ENCODE results near the gene PDZRN3. TPM values are rescaled to one million over a fixed set of nuclear protein-coding genes. Genes with fewer than 3 reads are reported as not detected.

Gene PDZRN3
- total and polyA plus RNA-seq, 3 donors from 2014 or later: 15.8 to 30.8 (median 23.1) TPM

DNA sequence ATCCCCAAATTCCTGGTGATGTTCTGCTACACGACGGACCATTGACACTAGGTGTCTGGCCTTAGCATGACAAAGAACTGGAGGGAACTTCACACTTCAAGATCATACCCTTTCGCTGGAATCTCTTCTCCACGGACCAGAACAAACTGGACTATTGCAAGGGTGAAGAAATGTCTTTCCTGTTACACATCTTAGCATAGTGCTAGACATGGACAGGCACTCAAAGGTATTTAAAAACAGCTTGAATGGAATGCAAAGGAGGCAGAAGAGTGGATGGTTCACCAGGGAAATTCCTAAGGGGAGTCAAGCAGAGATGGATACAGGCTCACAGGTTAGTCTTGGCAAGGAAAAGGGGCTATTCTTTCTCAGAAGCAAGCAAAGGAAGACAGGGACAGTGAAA lies 33.5 kb upstream of the PDZRN3 start:
- intact Hi-C loops (cut with DNase I; ENCODE audit: low total_unique reads): no loop called here
- no peaks in the 10 kb centered on the region for H3K36me3 ChIP-seq (ENCODE audit: low read depth, missing control alignments)
- H3K27me3 ChIP-seq: no peaks in the 10 kb centered on the region
- H3K27ac ChIP-seq: no peak overlapping the region
- 81 to 86% methylated on average over 4 of the region's 4 CpGs for WGBS, 2 donors
- DNase-seq: no peak
- no peaks in the 10 kb centered on the region for H3K4me1 ChIP-seq
- no peak for TF ChIP-seq POLR2A (IDR thresholded peaks at IDR 0.05)
- TF ChIP-seq, protein P1, sequence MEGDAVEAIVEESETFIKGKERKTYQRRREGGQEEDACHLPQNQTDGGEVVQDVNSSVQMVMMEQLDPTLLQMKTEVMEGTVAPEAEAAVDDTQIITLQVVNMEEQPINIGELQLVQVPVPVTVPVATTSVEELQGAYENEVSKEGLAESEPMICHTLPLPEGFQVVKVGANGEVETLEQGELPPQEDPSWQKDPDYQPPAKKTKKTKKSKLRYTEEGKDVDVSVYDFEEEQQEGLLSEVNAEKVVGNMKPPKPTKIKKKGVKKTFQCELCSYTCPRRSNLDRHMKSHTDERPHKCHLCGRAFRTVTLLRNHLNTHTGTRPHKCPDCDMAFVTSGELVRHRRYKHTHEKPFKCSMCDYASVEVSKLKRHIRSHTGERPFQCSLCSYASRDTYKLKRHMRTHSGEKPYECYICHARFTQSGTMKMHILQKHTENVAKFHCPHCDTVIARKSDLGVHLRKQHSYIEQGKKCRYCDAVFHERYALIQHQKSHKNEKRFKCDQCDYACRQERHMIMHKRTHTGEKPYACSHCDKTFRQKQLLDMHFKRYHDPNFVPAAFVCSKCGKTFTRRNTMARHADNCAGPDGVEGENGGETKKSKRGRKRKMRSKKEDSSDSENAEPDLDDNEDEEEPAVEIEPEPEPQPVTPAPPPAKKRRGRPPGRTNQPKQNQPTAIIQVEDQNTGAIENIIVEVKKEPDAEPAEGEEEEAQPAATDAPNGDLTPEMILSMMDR (IDR thresholded peaks at IDR 0.05): no peak
- H3K4me3 ChIP-seq: no peak overlapping the region
- H3K9me3 ChIP-seq: no peaks in the 10 kb centered on the region

DNA sequence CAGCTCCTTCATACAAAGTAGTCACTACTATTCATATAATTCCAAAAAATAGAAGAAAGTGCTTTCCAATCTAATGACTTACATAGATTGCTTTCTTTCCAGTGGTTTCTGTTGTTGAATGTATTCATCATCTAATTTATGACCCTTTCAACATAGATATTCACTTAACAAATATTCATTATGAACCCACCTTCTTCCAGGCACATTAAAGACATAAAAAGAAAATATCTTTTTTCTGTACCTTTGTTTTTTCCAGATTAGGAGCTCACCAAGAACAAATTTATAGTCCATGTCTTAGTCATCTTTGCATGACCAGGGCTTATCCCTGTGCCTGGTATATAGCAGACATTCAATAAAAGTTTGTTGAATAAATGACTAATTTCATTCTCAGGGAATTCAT lies 32.4 kb upstream of the PDZRN3 start:
- H3K27me3 ChIP-seq: no peaks in the 10 kb centered on the region
- H3K4me1 ChIP-seq: no peaks in the 10 kb centered on the region
- no peaks in the 10 kb centered on the region for H3K36me3 ChIP-seq (ENCODE audit: low read depth, missing control alignments)
- intact Hi-C loops (cut with DNase I; ENCODE audit: low total_unique reads): no loop called here
- TF ChIP-seq, protein P1 (IDR thresholded peaks at IDR 0.05): no peak
- H3K4me3 ChIP-seq: no peak overlapping the region
- no peak overlapping the region for H3K27ac ChIP-seq
- DNase-seq: no peak
- no peaks in the 10 kb centered on the region for H3K9me3 ChIP-seq

DNA sequence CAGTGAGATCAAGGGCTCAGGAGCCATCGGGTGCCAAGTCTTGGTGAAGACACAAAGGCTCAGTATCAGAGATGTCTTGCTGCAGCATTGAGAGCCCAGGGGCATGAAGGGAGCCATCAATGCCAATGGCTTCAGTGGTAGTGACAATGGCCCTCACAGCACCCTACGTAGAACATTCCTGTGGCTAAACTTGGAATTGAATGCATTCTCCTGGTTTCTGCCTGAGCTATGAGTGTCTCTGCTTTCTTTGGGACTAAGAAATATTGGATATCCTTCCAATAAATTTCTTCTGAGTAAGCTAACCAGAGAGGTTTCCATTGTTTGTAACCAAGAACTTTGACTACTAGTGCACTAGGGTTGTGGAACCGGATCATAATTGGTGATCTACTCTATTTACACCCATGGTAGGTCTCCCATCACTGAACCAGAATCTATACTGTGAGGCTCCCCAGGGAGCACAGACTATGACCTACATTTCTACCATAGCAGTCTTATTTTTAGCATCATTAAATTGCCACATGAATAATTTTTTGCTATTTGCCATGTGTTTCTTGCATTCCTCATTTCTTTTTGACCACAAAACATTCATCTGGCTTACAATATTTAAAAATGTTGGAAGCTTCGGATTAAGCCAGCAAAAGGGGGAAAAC lies 31.6 kb upstream of the PDZRN3 start:
- intact Hi-C loops (cut with DNase I; ENCODE audit: low total_unique reads): no loop called here

DNA sequence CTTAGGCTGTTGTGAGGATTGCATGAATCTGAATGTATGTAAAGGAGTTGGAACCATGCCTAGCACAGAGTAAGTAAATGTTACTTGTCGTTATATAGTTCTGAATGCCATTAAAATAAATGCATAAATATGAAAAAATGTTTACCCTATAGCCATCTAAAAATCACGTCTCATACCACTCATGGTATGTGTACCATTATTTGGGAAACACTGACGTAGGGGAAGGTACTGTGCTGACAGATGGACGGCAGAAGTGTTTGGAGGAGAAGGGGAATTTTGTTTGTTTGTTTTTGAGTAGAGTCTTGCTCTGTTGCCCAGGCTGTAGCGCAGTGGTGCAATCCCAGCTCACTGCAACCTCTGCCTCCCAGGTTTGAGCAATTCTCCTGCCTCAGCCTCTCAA lies 30.5 kb upstream of the PDZRN3 start:
- WGBS, 2 donors: 91 to 94% methylated on average over 5 of the region's 5 CpGs
- Histone ChIP-seq H3K27ac (no peak overlapping the region), H3K27me3 (no peaks in the 10 kb centered on the region), H3K4me3 (no peak overlapping the region), H3K9me3 (no peaks in the 10 kb centered on the region), H3K4me1 (no peaks in the 10 kb centered on the region), H3K36me3 (ENCODE audit: low read depth, missing control alignments) (no peaks in the 10 kb centered on the region)
- intact Hi-C loops (cut with DNase I; ENCODE audit: low total_unique reads): no loop called here
- no peak for DNase-seq
- TF ChIP-seq, protein P1 (IDR thresholded peaks at IDR 0.05): no peak
- no peak for TF ChIP-seq POLR2A (IDR thresholded peaks at IDR 0.05)

More for the DNA sequence above, 31.6 kb upstream of the PDZRN3 start:
- H3K9me3 ChIP-seq: no peaks in the 10 kb centered on the region
- no peaks in the 10 kb centered on the region for H3K27me3 ChIP-seq
- no peak for DNase-seq
- H3K36me3 ChIP-seq (ENCODE audit: low read depth, missing control alignments): no peaks in the 10 kb centered on the region
- H3K4me3 ChIP-seq: no peak overlapping the region
- H3K4me1 ChIP-seq: no peaks in the 10 kb centered on the region
- 94 to 97% methylated on average over 4 of the region's 4 CpGs for WGBS, 2 donors
- no peak for TF ChIP-seq POLR2A (IDR thresholded peaks at IDR 0.05)
- TF ChIP-seq, protein P1 (IDR thresholded peaks at IDR 0.05): no peak
- H3K27ac ChIP-seq: no peak overlapping the region

DNA sequence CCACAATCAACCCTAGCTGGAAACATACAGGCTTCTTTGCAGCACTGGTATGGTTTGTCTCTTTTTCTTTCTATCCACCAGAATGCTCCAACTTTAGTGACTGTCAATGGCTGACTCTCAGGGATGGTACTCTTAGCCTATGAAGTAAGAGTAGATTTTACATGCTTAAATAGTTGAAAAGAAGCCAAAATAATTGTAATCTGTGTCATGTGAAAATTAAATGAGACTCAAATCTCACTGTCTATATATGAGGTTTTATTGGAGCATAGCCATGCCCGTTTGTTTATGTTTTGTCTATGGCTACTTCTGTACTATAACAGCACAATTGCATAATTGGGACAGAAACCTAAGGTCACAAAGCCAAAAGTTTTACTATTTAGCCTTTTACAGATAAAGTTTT lies 29.1 kb upstream of the PDZRN3 start:
- DNase-seq: no peak
- intact Hi-C loops (cut with DNase I; ENCODE audit: low total_unique reads): no loop called here
- TF ChIP-seq, protein P1 (IDR thresholded peaks at IDR 0.05): no peak
- no peak for TF ChIP-seq POLR2A (IDR thresholded peaks at IDR 0.05)
- Histone ChIP-seq H3K4me3 (no peak overlapping the region), H3K9me3 (no peaks in the 10 kb centered on the region), H3K36me3 (ENCODE audit: low read depth, missing control alignments) (no peaks in the 10 kb centered on the region), H3K27me3 (no peaks in the 10 kb centered on the region), H3K27ac (no peak overlapping the region), H3K4me1 (no peaks in the 10 kb centered on the region)
- WGBS, 2 donors: 86 to 91% methylated on average over 1 of the region's 1 CpG
